Karpas-422 (cell line): Measurements from ENCODE around the gene AGPAT4. TPM values are rescaled to one million over a fixed set of nuclear protein-coding genes. Genes with fewer than 3 reads are reported as not detected.

Experiments
- DNase-seq: peaks from one replicate; pipeline ENCODE4 v3.0.0-alpha.2; 2015
- H2AFZ ChIP-seq: fragments of 200-600 bp; sonication (generic); 2 replicates; pipeline ENCODE4 v1.6.1; 2014; ENCODE audit warnings: antibody characterized with exemption, low read length, mixed read lengths
- H3K27ac ChIP-seq: fragments of 200-600 bp; sonication (generic); 2 replicates; pipeline ENCODE4 v1.5.1; 2014; ENCODE audit warnings: mild to moderate bottlenecking, low read length, moderate library complexity
- H3K27me3 ChIP-seq: fragments of 200-600 bp; sonication (generic); 2 replicates; pipeline ENCODE4 v1.6.1; 2014; ENCODE audit warnings: low read length, mixed read lengths
- H3K36me3 ChIP-seq: fragments of 200-600 bp; sonication (generic); 2 replicates; pipeline ENCODE4 v1.6.1; 2014; ENCODE audit warnings: low read length, mixed read lengths; ENCODE audit not compliant: insufficient read depth
- H3K4me1 ChIP-seq: fragments of 200-600 bp; sonication (generic); 2 replicates; pipeline ENCODE4 v1.6.1; 2014; ENCODE audit warnings: mild to moderate bottlenecking, low read length, mixed read lengths
- H3K4me2 ChIP-seq: fragments of 200-600 bp; sonication (generic); 2 replicates; pipeline ENCODE4 v1.6.1; 2014; ENCODE audit warnings: low read length, low read depth, mild to moderate bottlenecking; ENCODE audit not compliant: poor library complexity, severe bottlenecking
- H3K4me3 ChIP-seq: fragments of 200-600 bp; sonication (generic); 2 replicates; pipeline ENCODE4 v1.5.1; 2014; ENCODE audit warnings: mild to moderate bottlenecking, antibody characterized with exemption, low read length, mixed read lengths
- H3K79me2 ChIP-seq: fragments of 200-600 bp; sonication (generic); 2 replicates; pipeline ENCODE4 v1.6.1; 2014; ENCODE audit warnings: mild to moderate bottlenecking, low read length, mixed read lengths
- H3K9ac ChIP-seq: fragments of 200-600 bp; sonication (generic); 2 replicates; pipeline ENCODE4 v1.6.0; 2014; ENCODE audit warnings: low read length
- H3K9me2 ChIP-seq: fragments of 200-600 bp; sonication (generic), shearing (Covaris generic); replicated peaks from 2 replicates; pipeline ENCODE4 v1.6.0; 2014; ENCODE audit warnings: mild to moderate bottlenecking, low read length, moderate library complexity; ENCODE audit not compliant: insufficient read depth
- H3K9me3 ChIP-seq: fragments of 300-700, 200-600 bp; sonication (generic); 2 replicates; pipeline ENCODE4 v1.6.1; 2014; ENCODE audit warnings: low read length, mixed read lengths
- H4K20me1 ChIP-seq: fragments of 200-600 bp; sonication (generic); 2 replicates; pipeline ENCODE4 v1.6.1; 2014; ENCODE audit warnings: mild to moderate bottlenecking, antibody characterized with exemption, low read length, low read depth; ENCODE audit not compliant: insufficient read depth
- total RNA-seq: library from RNA; depleted of rRNA; stranded (reverse); fragments of >200 nt; shearing (Covaris generic); gene quantifications from 2 replicates; pipeline ENCODE4 v1.2.3, GENCODE V29; 2014; ENCODE audit warnings: low replicate concordance

Gene AGPAT4
- total RNA-seq, 1 experiment from 2014 or later: 6.2 TPM

DNA sequence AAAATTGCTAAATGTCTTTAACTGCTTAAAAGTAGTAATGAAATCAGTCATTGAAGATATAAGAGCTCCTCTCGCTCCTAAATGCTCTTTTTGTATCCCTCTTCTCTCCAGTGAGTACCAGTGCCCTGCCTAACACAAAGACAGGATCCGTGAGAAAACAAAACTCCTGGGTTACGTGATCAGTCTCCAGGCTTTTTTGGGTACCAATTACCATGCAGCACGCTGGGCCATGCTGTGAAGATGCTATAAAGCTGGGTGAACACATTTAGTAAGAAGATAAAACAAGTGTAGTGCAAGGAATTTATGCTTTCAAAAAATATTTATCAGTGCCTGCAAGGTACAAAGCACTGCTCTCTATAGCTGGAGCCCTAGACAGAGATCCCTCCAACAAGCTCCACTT, 66.7 kb downstream of the AGPAT4 start:
- Histone ChIP-seq H3K9ac (no peak overlapping the region), H3K9me2 (no peaks in the 10 kb centered on the region), H3K4me2 (no peak overlapping the region), H3K9me3 (peaks cover 9% of the 10 kb centered on the region; the same call in 1 of the 2 replicates), H4K20me1 (no peaks in the 10 kb centered on the region), H3K79me2 (no peaks in the 10 kb centered on the region), H2AFZ (no peak overlapping the region), H3K27ac (no peak overlapping the region), H3K4me1 (no peaks in the 10 kb centered on the region), H3K4me3 (no peak overlapping the region), H3K27me3 (no peaks in the 10 kb centered on the region), H3K36me3 (peaks cover 4% of the 10 kb centered on the region; the same call in 1 of the 2 replicates)
- no peak for DNase-seq

DNA sequence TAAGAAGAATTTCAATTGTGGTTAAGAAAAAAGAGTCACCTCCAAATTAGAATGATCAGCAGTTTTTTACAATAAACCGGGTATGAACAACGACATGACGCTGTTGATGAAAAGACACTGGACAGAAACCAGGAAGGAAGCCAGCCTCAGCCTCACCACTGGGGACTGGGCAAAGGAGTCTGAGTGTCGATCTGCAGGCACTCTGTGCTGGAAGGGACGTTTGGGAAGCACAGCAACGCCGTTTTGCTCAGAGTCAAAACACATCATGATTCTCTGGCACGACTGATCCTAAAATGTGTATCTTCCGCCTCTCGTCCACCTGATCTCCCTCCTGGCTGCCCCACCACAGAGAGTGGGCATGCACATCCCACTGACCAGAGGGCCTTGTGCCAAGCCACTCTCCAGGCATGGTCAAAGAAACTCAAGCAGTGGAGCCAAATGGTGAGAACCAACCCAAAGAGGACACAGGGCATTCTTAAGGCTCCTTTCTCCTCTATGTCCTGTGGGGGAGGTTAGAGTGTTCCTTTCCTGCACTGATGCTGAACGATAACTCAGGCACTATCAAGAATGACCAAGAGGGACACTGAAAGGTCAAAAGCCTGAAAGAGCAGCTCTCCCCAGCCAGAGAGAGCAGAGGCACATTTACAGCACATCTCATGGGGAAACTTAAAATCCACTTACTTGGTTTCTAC, 68.8 kb downstream of the AGPAT4 start:
- Histone ChIP-seq H3K9me3 (no peaks in the 10 kb centered on the region), H3K4me3 (no peak overlapping the region), H2AFZ (no peak overlapping the region), H3K36me3 (no peaks in the 10 kb centered on the region), H3K79me2 (no peaks in the 10 kb centered on the region), H4K20me1 (no peaks in the 10 kb centered on the region), H3K4me1 (peaks cover 5% of the 10 kb centered on the region; the same call in 1 of the 2 replicates), H3K4me2 (no peak overlapping the region), H3K9ac (no peak overlapping the region), H3K27ac (no peak overlapping the region), H3K27me3 (no peaks in the 10 kb centered on the region), H3K9me2 (no peaks in the 10 kb centered on the region)
- no peak for DNase-seq

DNA sequence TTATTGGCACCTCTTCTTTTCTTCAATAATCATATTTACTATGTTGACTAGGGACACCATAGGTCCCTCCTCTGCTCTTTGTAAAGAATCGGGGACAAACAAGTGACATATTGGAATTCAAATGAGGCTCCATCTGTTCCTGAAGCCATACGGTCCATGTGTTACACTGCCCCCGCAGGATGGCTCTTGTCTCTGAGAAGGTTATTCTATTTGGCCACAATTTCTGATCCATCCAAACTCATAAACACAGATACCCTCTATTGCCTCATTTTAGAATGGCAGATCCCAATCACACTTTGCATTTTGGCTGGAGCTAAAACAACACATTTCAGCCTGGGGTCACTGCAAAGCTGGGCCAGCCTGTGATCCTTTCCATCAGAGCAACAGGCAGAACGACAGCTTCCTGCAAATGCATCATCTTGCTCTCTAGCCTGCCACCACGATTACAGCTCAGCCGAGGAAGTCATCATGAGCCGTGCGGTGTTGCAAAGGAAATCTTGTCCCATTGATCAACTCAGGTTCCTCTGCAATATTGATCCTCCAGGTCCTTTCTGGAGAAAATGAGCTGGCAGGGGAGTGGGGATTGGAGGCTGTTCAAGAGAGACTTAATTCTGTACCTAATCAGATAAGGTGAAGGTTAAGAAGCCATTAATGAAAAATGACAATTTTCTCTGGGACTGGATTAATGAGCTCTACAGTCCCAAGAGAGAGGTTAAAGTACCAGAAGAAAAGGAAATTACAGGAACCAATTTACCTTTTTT, 73.1 kb downstream of the AGPAT4 start:
- no peak overlapping the region for H2AFZ ChIP-seq

DNA sequence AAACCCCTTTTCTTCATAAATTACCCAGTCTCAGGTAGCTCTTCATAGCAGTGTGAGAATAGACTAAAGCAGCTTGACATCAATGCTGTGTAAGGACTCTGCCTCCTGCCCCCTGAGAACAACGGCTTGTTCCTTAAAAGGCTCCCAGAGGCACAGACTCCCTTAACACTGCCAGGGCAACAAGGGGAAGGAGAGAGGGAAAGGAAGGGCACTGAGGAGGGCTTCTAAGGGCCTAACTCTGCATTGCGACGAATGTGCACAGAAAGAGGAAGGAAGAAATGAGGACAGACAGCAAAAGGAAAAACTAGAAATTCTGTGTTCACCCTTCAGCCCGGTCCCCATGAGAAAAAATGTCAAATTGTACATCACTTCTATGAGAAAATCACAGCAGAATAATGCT, 74.0 kb downstream of the AGPAT4 start:
- no peaks in the 10 kb centered on the region for H3K79me2 ChIP-seq
- H3K9ac ChIP-seq: no peak overlapping the region
- no peaks in the 10 kb centered on the region for H3K36me3 ChIP-seq
- no peak overlapping the region for H3K4me2 ChIP-seq
- H2AFZ ChIP-seq: no peak overlapping the region
- no peaks in the 10 kb centered on the region for H3K27me3 ChIP-seq
- H3K4me1 ChIP-seq: peaks cover 30% of the 10 kb centered on the region
- H3K9me2 ChIP-seq: no peaks in the 10 kb centered on the region
- DNase-seq: no peak
- no peaks in the 10 kb centered on the region for H3K9me3 ChIP-seq
- H4K20me1 ChIP-seq: no peaks in the 10 kb centered on the region
- no peak overlapping the region for H3K4me3 ChIP-seq
- no peak overlapping the region for H3K27ac ChIP-seq

More for the DNA sequence above, 73.1 kb downstream of the AGPAT4 start:
- H3K36me3 ChIP-seq: no peaks in the 10 kb centered on the region
- H3K27ac ChIP-seq: no peak overlapping the region
- H3K9me3 ChIP-seq: no peaks in the 10 kb centered on the region
- no peak overlapping the region for H3K4me2 ChIP-seq
- H3K27me3 ChIP-seq: no peaks in the 10 kb centered on the region
- H3K79me2 ChIP-seq: no peaks in the 10 kb centered on the region
- H3K4me1 ChIP-seq: peaks cover 24% of the 10 kb centered on the region
- H4K20me1 ChIP-seq: no peaks in the 10 kb centered on the region
- peak; percentile 49 for DNase-seq
- no peaks in the 10 kb centered on the region for H3K9me2 ChIP-seq
- H3K9ac ChIP-seq: no peak overlapping the region
- no peak overlapping the region for H3K4me3 ChIP-seq

DNA sequence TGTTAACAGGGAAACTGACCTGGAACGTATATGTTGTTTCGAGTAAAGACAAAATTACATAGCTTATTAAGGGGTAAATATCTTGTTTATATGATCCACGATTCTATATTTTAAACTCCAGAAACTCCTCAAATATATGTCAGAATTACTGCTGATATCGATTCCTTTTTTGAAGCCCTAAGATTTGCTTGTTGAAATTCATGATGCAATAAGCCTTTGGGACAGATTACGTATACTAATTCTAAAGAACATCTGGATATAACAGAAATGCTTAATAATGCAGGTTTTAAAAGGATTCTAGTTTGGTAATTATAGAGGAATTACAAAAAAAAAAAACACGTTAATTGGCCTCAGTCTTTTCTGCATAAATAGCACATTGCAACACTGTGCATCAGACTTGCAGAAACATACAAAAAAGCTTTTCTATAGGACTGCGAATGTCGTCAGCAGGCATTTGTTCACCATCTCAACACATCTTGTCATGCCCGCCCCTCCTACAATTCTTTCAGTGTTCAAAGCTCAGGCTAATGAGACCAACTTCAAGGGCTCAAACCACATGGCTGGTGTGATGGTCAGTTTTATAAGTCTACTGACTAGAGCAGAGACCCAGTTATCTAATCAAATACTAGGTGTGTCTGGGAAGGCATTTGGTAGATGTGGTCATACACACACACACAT, 74.9 kb downstream of the AGPAT4 start:
- no peak overlapping the region for H3K27ac ChIP-seq
- no peaks in the 10 kb centered on the region for H3K79me2 ChIP-seq
- no peaks in the 10 kb centered on the region for H3K27me3 ChIP-seq
- H3K36me3 ChIP-seq: no peaks in the 10 kb centered on the region
- no peak overlapping the region for H3K9ac ChIP-seq
- H3K4me3 ChIP-seq: no peak overlapping the region
- no peak for DNase-seq
- no peaks in the 10 kb centered on the region for H3K9me3 ChIP-seq
- H3K9me2 ChIP-seq: no peaks in the 10 kb centered on the region
- peaks cover 30% of the 10 kb centered on the region for H3K4me1 ChIP-seq
- H4K20me1 ChIP-seq: no peaks in the 10 kb centered on the region
- no peak overlapping the region for H2AFZ ChIP-seq
- no peak overlapping the region for H3K4me2 ChIP-seq

GRCh38 chr6:161198176-161198575, 75.7 kb downstream of the AGPAT4 start:
- Histone ChIP-seq H3K9ac (no peak overlapping the region), H3K79me2 (no peaks in the 10 kb centered on the region), H3K4me1 (peaks cover 30% of the 10 kb centered on the region), H3K4me2 (peak overlapping the region; percentile 49), H3K9me2 (no peaks in the 10 kb centered on the region), H2AFZ (no peak overlapping the region), H4K20me1 (no peaks in the 10 kb centered on the region), H3K4me3 (no peak overlapping the region), H3K27ac (no peak overlapping the region), H3K27me3 (no peaks in the 10 kb centered on the region), H3K36me3 (no peaks in the 10 kb centered on the region), H3K9me3 (no peaks in the 10 kb centered on the region)
- no peak for DNase-seq

- H3K4me2 ChIP-seq: peak overlapping the region; percentile 21
- H3K27me3 ChIP-seq: peaks cover 3% of the 10 kb centered on the region; the same call in 1 of the 2 replicates
- 0 out of 2 replicates have a peak, but pooled peaks cover 3% of the 10 kb centered on the region for H3K9me3 ChIP-seq
- no peak overlapping the region for H3K27ac ChIP-seq
- no peaks in the 10 kb centered on the region for H4K20me1 ChIP-seq
- H3K4me3 ChIP-seq: no peak overlapping the region; the same call in 1 of the 2 replicates
- H3K36me3 ChIP-seq: no peaks in the 10 kb centered on the region
- H2AFZ ChIP-seq: no peak overlapping the region
- no peak overlapping the region for H3K9ac ChIP-seq
- no peaks in the 10 kb centered on the region for H3K79me2 ChIP-seq
- peaks cover 25% of the 10 kb centered on the region for H3K4me1 ChIP-seq
- no peak for DNase-seq
- no peaks in the 10 kb centered on the region for H3K9me2 ChIP-seq
These were observed 78.5 kb downstream of the AGPAT4 start for GRCh38 chr6:161195386-161195785.

- Histone ChIP-seq H3K9ac (no peak overlapping the region), H3K79me2 (no peaks in the 10 kb centered on the region), H4K20me1 (no peaks in the 10 kb centered on the region), H3K4me2 (no peak overlapping the region), H3K27me3 (peaks cover 3% of the 10 kb centered on the region; the same call in 1 of the 2 replicates), H3K9me3 (0 out of 2 replicates have a peak, but pooled peaks cover 3% of the 10 kb centered on the region), H3K4me1 (peaks cover 25% of the 10 kb centered on the region), H3K9me2 (no peaks in the 10 kb centered on the region), H2AFZ (no peak overlapping the region), H3K4me3 (no peak overlapping the region), H3K27ac (no peak overlapping the region), H3K36me3 (no peaks in the 10 kb centered on the region)
- DNase-seq: no peak
These were observed 79.5 kb downstream of the AGPAT4 start for GRCh38 chr6:161194374-161194773.
